HL-60/S4 treated with retinoic acid at 250 ng/mL for 4 days and 3 days (cell line): ENCODE data around the gene ZNF606.

ENCODE experiments used
- in situ Hi-C: fragments of 300-500 bp; cut with MboI; formaldehyde crosslinking; loops from 2 replicates; pipeline ENCODE4 v1.7.0; 2022; ENCODE audit warnings: low sequenced_read_pairs

The ZNF606 gene

GRCh38 chr19:57935731-57936130 lies 66.9 kb downstream of the ZNF606 start:
- in situ Hi-C loops, result no loop called here

DNA sequence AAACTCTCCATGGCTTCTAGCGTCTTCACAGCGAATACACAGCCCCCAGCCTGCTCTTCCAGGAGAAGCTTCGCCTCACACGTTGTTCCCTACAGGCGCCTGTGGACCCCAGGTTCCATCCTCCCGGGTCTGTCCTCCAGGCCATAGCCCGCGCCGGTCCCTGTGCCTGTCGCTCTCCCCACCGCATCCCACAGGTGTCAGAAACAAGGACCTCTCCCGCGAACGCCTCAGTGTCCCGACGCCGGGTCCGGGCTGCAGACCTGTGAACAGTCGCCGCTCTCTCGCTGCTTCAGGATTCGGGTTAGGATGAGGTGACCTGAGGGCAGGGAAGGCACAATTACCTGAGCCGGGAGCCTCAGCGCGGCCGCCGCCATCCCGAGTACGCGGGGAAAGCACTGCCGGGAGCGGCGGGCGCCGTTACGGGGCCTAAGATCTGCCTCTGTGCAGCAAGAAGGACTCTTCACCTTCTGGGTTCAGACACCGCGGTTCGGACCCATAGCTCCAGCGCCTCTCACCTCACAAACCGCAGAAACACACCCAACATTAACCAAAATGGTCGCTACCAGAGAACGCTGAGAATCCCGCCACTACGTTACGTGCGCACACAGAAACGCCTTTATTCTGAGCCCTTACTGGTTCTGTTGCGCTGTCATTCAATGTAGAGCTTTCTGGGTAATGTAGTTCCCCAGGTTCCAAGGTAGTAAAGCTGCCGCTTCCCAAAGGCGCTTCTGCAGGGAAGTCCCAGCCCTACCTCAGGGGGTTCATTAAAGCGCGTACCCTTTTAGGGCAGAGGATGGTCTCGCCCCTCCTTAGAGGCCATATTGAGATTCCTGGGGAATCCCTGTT lies 67.6 kb downstream of the ZNF606 start, which contains the start of gene ZNF418:
TSS of gene ZNF418 (minus strand) at position 583 of the 846 bp plus-strand sequence. CDS start 1,580 bp downstream, outside the sequence.
- in situ Hi-C loops, result no loop called here

DNA sequence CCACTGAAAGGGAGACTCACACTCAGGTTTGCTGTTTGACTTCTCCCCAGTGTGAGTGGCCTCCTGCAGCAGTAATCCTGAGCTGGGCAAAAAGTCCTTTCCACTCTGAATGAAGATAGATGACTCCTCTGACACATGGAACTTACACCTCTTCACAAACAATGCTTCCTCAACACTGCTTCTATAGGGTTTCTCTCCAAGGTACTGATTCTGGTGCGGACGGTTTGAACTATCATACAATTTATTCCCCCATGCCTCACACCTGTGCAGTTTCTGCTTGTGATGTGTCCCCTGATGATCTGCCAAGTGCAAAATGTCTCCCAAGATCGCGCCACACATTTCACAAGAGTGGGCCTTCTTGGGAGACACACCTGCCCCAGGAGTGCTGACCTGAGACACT lies 75.0 kb downstream of the ZNF606 start:
- in situ Hi-C loops, result no loop called here
